HEK293 (cell line): ENCODE data around the gene PTK7.
A peak's percentile ranks its signal among the peaks of the same experiment; 100 is the strongest.

Source experiments
- BCL11A ChIP-seq: fragments of 450-650 bp; formaldehyde crosslinking; IDR thresholded peaks from 2 replicates; pipeline ENCODE4 v1.5.1; 2016; ENCODE audit warnings: low read depth, missing biosample characterization, missing genetic modification characterization
- CTCF ChIP-seq: fragments of 450-650 bp; formaldehyde crosslinking; IDR thresholded peaks from 2 replicates; pipeline ENCODE4 v1.5.1; 2016; ENCODE audit warnings: missing biosample characterization, missing genetic modification characterization
- GLI2 ChIP-seq: fragments of 450-650 bp; formaldehyde crosslinking; IDR thresholded peaks from 2 replicates; pipeline ENCODE4; 2017; ENCODE audit warnings: missing biosample characterization, missing genetic modification characterization, low read depth, borderline replicate concordance
- KLF17 ChIP-seq: fragments of 450-650 bp; formaldehyde crosslinking; IDR thresholded peaks from 2 replicates; pipeline ENCODE4 v1.5.1; 2016; ENCODE audit warnings: missing biosample characterization, missing genetic modification characterization
- PBX3 ChIP-seq: sonication (generic); formaldehyde crosslinking; IDR thresholded peaks from 2 replicates; pipeline ENCODE4 v1.8.1; 2022; ENCODE audit warnings: mild to moderate bottlenecking, moderate library complexity, missing genetic modification reagents
- SALL2 ChIP-seq: fragments of 450-650 bp; formaldehyde crosslinking; IDR thresholded peaks from 2 replicates; pipeline ENCODE4 v1.5.0; 2017; ENCODE audit warnings: missing biosample characterization, mild to moderate bottlenecking, missing genetic modification characterization, borderline replicate concordance
- SETDB1 ChIP-seq: IDR thresholded peaks from one replicate; pipeline ENCODE4 v1.6.1; 2017; ENCODE audit warnings: mild to moderate bottlenecking, low read length, moderate library complexity, mixed read lengths; ENCODE audit not compliant: insufficient read length
- WT1 ChIP-seq: fragments of 450-650 bp; formaldehyde crosslinking; IDR thresholded peaks from 2 replicates; pipeline ENCODE4 v1.5.1; 2016; ENCODE audit warnings: missing biosample characterization, missing genetic modification characterization
- YY2 ChIP-seq: fragments of 450-650 bp; formaldehyde crosslinking; IDR thresholded peaks from 2 replicates; pipeline ENCODE4 v1.5.1; 2016; ENCODE audit warnings: missing biosample characterization, missing genetic modification characterization
- ZBTB10 ChIP-seq: fragments of 450-650 bp; formaldehyde crosslinking; IDR thresholded peaks from 2 replicates; pipeline ENCODE4 v1.5.1; 2016; ENCODE audit warnings: missing biosample characterization, missing genetic modification characterization
- ZBTB17 ChIP-seq: fragments of 450-650 bp; formaldehyde crosslinking; IDR thresholded peaks from 2 replicates; pipeline ENCODE4 v1.5.1; 2016; ENCODE audit warnings: missing biosample characterization, missing genetic modification characterization
- ZBTB7A ChIP-seq: fragments of 450-650 bp; formaldehyde crosslinking; IDR thresholded peaks from 2 replicates; pipeline ENCODE4 v1.5.1; 2016; ENCODE audit warnings: low read depth, missing biosample characterization, missing genetic modification characterization
- ZFP69B ChIP-seq: fragments of 450-650 bp; formaldehyde crosslinking; IDR thresholded peaks from 2 replicates; pipeline ENCODE4 v1.5.1; 2016; ENCODE audit warnings: missing biosample characterization, missing genetic modification characterization
- ZNF132 ChIP-seq: fragments of 450-650 bp; formaldehyde crosslinking; IDR thresholded peaks from 2 replicates; pipeline ENCODE4 v1.5.1; 2017; ENCODE audit warnings: missing biosample characterization, missing genetic modification characterization, borderline replicate concordance
- ZNF133 ChIP-seq: fragments of 450-650 bp; formaldehyde crosslinking; IDR thresholded peaks from 2 replicates; pipeline ENCODE4 v1.5.1; 2016; ENCODE audit warnings: missing biosample characterization, missing genetic modification characterization
- ZNF146 ChIP-seq: fragments of 450-650 bp; formaldehyde crosslinking; IDR thresholded peaks from 2 replicates; pipeline ENCODE4 v1.5.1; 2016; ENCODE audit warnings: missing biosample characterization, missing genetic modification characterization
- ZNF23 ChIP-seq: fragments of 450-650 bp; formaldehyde crosslinking; IDR thresholded peaks from 2 replicates; pipeline ENCODE4 v1.5.1; 2016; ENCODE audit warnings: missing biosample characterization, missing genetic modification characterization, borderline replicate concordance
- ZNF280C ChIP-seq: fragments of 450-650 bp; formaldehyde crosslinking; IDR thresholded peaks from 2 replicates; pipeline ENCODE4 v1.5.1; 2016; ENCODE audit warnings: missing biosample characterization, missing genetic modification characterization
- ZNF324 ChIP-seq: fragments of 450-650 bp; formaldehyde crosslinking; IDR thresholded peaks from 2 replicates; pipeline ENCODE4 v1.5.1; 2016; ENCODE audit warnings: missing biosample characterization, missing genetic modification characterization
- ZNF366 ChIP-seq: fragments of 450-650 bp; formaldehyde crosslinking; conservative IDR thresholded peaks from 2 replicates; pipeline ENCODE4 v1.5.1; 2016; ENCODE audit warnings: missing biosample characterization, missing genetic modification characterization
- ZNF391 ChIP-seq: fragments of 450-650 bp; formaldehyde crosslinking; IDR thresholded peaks from 2 replicates; pipeline ENCODE4 v1.5.1; 2016; ENCODE audit warnings: low read depth, missing biosample characterization, missing genetic modification characterization, borderline replicate concordance
- ZNF521 ChIP-seq: fragments of 450-650 bp; formaldehyde crosslinking; IDR thresholded peaks from 2 replicates; pipeline ENCODE4 v1.5.1; 2017; ENCODE audit warnings: missing biosample characterization, mild to moderate bottlenecking, missing genetic modification characterization
- ZNF549 ChIP-seq: fragments of 450-650 bp; IDR thresholded peaks from 2 replicates; pipeline ENCODE4 v1.5.1; 2018; ENCODE audit warnings: missing biosample characterization, missing genetic modification characterization, mild to moderate bottlenecking, inconsistent platforms, moderate library complexity
- ZNF600 ChIP-seq: fragments of 450-650 bp; formaldehyde crosslinking; IDR thresholded peaks from 2 replicates; pipeline ENCODE4 v1.5.1; 2016; ENCODE audit warnings: missing biosample characterization, missing genetic modification characterization
- ZNF658 ChIP-seq: fragments of 450-650 bp; formaldehyde crosslinking; IDR thresholded peaks from 2 replicates; pipeline ENCODE4; 2016; ENCODE audit warnings: missing biosample characterization, missing genetic modification characterization
- ZNF692 ChIP-seq: fragments of 450-650 bp; formaldehyde crosslinking; IDR thresholded peaks from 2 replicates; pipeline ENCODE4 v1.5.1; 2016; ENCODE audit warnings: missing biosample characterization, missing genetic modification characterization
- ZNF747 ChIP-seq: fragments of 450-650 bp; formaldehyde crosslinking; IDR thresholded peaks from 2 replicates; pipeline ENCODE4 v1.5.1; 2016; ENCODE audit warnings: missing biosample characterization, missing genetic modification characterization
- ZNF76 ChIP-seq: fragments of 450-650 bp; formaldehyde crosslinking; IDR thresholded peaks from 2 replicates; pipeline ENCODE4; 2016; ENCODE audit warnings: low read depth, missing biosample characterization, missing genetic modification characterization, borderline replicate concordance
- ZSCAN23 ChIP-seq: fragments of 450-650 bp; formaldehyde crosslinking; IDR thresholded peaks from 2 replicates; pipeline ENCODE4 v1.5.1; 2016; ENCODE audit warnings: missing biosample characterization, missing genetic modification characterization

Gene PTK7

GRCh38 chr6:43120944-43121913 lies 45.1 kb downstream of the PTK7 start (continued):
- TF ChIP-seq PBX3 (CRISPR knock-in tag) (no peak), KLF17 (tag by site-specific recombination) (0 out of 2 replicates have a peak, but pooled peaks have one; percentile 21), GLI2 (tag by site-specific recombination) (no peak), ZNF658 (tag by site-specific recombination) (no peak), ZFP69B (tag by site-specific recombination) (peak; percentile 39; the same call in 1 of the 2 replicates), ZBTB17 (peak; percentile 50; the same call in 1 of the 2 replicates), WT1 (tag by site-specific recombination) (peak; percentile 49; the same call in 1 of the 2 replicates), ZNF521 (no peak), ZNF133 (tag by site-specific recombination) (no peak), ZNF23 (tag by site-specific recombination) (no peak), ZNF146 (tag by site-specific recombination) (no peak), BCL11A (tag by site-specific recombination) (0 out of 2 replicates have a peak, but pooled peaks have one; percentile 10), ZNF366 (tag by site-specific recombination) (0 out of 2 replicates have a peak, but pooled peaks have one; percentile 30), ZNF600 (tag by site-specific recombination) (peak; percentile 67), ZNF324 (tag by site-specific recombination) (peak; percentile 64; the same call in 1 of the 2 replicates), ZBTB7A (tag by site-specific recombination) (no peak), ZNF132 (no peak), ZNF76 (no peak), ZNF391 (no peak), CTCF (tag by site-specific recombination) (no peak), ZNF280C (no peak), ZNF549 (no peak), ZNF747 (no peak), YY2 (tag by site-specific recombination) (no peak), ZSCAN23 (tag by site-specific recombination) (no peak), SALL2 (tag by site-specific recombination) (no peak), SETDB1 (no peak), ZBTB10 (tag by site-specific recombination) (no peak), ZNF692 (tag by site-specific recombination) (no peak)
